ENCODE results near the gene PIK3AP1.

DNA sequence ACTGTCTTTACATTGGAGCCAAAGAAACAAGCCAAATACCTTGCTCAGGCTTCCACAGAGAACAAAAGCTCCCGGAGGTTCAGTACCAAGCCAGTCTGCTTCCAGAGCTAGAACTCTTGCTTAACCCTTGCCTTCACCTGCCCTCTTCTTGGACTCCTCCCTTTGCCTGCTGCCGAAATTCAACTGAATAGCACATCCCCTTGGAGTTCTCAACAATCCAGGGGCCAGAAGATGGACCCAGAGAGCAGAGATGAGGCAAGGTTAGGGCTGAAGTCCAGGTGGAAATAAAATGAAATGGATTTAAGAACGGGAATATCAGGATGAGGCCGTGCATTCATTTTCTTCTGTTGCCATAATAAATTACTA lies 876 bp upstream of the PIK3AP1 start:
- TF ChIP-seq, protein P1, sequence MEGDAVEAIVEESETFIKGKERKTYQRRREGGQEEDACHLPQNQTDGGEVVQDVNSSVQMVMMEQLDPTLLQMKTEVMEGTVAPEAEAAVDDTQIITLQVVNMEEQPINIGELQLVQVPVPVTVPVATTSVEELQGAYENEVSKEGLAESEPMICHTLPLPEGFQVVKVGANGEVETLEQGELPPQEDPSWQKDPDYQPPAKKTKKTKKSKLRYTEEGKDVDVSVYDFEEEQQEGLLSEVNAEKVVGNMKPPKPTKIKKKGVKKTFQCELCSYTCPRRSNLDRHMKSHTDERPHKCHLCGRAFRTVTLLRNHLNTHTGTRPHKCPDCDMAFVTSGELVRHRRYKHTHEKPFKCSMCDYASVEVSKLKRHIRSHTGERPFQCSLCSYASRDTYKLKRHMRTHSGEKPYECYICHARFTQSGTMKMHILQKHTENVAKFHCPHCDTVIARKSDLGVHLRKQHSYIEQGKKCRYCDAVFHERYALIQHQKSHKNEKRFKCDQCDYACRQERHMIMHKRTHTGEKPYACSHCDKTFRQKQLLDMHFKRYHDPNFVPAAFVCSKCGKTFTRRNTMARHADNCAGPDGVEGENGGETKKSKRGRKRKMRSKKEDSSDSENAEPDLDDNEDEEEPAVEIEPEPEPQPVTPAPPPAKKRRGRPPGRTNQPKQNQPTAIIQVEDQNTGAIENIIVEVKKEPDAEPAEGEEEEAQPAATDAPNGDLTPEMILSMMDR (IDR thresholded peaks at IDR 0.05): no peak
- TF ChIP-seq E2F1 (CRISPR knock-in tag; IDR thresholded peaks at IDR 0.05) (no peak), MAX (CRISPR knock-in tag; IDR thresholded peaks at IDR 0.05) (no peak), ZBTB43 (CRISPR knock-in tag; IDR thresholded peaks at IDR 0.05) (no peak), SMAD3 (CRISPR knock-in tag; IDR thresholded peaks at IDR 0.05; ENCODE audit: borderline replicate concordance) (no peak), GRHL2 (CRISPR knock-in tag; IDR thresholded peaks at IDR 0.05; ENCODE audit: insufficient replicate concordance, severe bottlenecking) (no peak)
- TF ChIP-seq, protein P2, sequence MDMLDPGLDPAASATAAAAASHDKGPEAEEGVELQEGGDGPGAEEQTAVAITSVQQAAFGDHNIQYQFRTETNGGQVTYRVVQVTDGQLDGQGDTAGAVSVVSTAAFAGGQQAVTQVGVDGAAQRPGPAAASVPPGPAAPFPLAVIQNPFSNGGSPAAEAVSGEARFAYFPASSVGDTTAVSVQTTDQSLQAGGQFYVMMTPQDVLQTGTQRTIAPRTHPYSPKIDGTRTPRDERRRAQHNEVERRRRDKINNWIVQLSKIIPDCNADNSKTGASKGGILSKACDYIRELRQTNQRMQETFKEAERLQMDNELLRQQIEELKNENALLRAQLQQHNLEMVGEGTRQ (CRISPR knock-in tag; IDR thresholded peaks at IDR 0.05): no peak
